Effector CD4-positive, alpha-beta T cell (primary cell): ENCODE measurements around the gene CTNNA2.

Experiments
- DNase-seq: peaks from one replicate; pipeline ENCODE4 v3.0.0-alpha.2; 2020

CTNNA2 gene

GRCh38 chr2:79714283-79714682, 201.4 kb downstream of the CTNNA2 start:
- DNase-seq, result no peak

DNA sequence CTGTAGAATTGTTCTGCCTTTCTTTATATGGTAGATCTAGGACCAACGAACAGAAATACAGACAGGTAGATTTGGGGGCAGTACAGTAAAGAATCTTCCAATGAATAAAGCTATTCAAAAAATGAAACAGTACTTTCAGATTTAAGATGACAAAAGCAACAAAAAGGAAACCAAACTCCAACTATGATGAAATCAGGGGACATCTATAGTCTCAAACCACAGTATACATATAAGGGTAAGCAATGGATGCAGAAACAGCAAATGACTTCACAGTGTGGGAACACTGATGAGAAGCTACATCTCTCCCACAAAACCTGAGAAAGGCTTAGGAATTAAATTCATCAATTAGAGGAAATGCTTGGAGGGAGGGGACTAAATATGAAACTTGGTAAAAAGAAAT, 202.5 kb downstream of the CTNNA2 start:
- no peak for DNase-seq

- DNase-seq, result no peak
These were observed 203.4 kb downstream of the CTNNA2 start for GRCh38 chr2:79716266-79716665.

GRCh38 chr2:79717364-79718007, 204.6 kb downstream of the CTNNA2 start:
- DNase-seq, result no peak

DNA sequence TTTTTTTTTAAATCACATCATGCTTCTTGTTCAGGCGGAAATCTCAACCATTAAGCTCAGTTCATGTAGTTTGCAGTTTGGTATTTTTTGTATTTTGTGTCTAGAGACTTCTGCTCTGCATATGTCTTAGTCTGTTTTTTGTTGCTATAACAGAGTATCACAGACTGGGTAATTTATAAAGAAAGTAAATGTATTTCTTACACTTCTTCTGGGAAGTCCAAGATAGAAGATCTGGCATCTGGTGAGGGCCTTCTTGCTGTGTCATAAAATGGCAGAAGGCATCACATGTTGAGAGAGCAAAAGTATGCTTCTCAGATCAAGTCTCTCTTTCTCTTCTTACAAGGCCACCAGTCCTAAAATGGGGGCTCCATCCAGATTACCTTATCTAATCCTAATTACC, 208.2 kb downstream of the CTNNA2 start:
- no peak for DNase-seq

DNA sequence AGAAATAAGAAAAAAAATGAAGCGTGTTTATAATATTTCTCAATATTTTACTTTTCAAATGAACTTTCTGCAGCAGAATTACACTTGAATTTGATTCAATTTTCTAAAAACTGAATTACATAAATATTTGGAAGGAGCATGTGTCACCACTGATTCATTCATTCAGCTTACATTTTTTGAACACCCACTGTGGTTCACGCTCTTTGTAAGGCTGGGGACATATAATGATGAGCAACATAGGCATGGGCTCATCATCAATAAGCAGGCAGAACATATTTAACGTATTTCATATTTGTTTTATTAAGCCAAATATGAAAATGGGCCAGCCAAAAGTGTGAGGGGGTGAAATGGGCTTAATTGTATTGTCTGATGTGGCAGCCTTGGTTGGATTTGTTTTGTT, 209.1 kb downstream of the CTNNA2 start:
- DNase-seq, result no peak

- DNase-seq, result no peak
These were observed 211.0 kb downstream of the CTNNA2 start for GRCh38 chr2:79723830-79724229.

DNA sequence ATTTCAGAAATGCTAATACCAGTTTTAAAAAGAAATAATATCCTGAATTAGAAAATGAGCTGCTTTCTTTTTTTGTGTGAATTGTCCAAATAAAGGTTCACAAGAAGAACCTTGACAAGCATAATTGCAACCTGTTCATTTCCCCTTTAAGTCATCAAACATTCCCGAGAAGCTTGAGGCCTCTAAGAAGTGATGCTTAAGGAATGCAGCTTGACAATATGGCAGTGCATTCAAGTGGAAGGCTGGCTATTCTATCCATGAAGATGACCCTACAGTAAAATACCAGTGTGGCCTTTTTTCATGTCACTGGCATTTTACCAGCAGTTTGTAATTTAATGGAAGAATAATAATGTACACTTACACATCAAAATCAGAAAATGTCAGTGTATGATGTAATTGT, 216.7 kb downstream of the CTNNA2 start:
- no peak for DNase-seq

DNA sequence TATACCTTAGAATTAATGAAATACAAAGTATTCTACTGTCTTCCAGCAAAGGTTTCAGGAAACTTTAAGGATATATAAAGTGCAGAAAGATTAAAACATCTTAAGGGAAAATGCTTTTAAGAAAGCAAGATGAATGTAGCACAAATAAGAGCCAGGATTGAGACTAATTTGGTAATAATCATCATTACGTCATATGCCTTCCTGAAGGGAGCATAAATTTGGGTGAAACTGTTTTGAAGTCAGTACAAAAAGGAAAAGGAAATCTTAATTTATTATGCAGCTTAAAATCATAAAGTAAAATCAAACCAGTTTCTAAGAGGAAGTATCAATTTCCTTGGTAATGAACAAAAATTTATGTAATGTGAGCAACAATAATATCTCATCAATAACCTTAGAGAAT, 221.7 kb downstream of the CTNNA2 start:
- DNase-seq, result no peak

GRCh38 chr2:79740879-79741443, 228.1 kb downstream of the CTNNA2 start:
- no peak for DNase-seq

- no peak for DNase-seq
These were observed 237.5 kb downstream of the CTNNA2 start for GRCh38 chr2:79750321-79750720.

GRCh38 chr2:79757526-79757925, 244.7 kb downstream of the CTNNA2 start:
- no peak for DNase-seq

- no peak for DNase-seq
These were observed 245.2 kb downstream of the CTNNA2 start for GRCh38 chr2:79758042-79758441.

- no peak for DNase-seq
These were observed 246.0 kb downstream of the CTNNA2 start for GRCh38 chr2:79758749-79759282.

GRCh38 chr2:79770926-79771325, 258.1 kb downstream of the CTNNA2 start:
- no peak for DNase-seq

GRCh38 chr2:79771493-79771892, 258.6 kb downstream of the CTNNA2 start:
- no peak for DNase-seq

DNA sequence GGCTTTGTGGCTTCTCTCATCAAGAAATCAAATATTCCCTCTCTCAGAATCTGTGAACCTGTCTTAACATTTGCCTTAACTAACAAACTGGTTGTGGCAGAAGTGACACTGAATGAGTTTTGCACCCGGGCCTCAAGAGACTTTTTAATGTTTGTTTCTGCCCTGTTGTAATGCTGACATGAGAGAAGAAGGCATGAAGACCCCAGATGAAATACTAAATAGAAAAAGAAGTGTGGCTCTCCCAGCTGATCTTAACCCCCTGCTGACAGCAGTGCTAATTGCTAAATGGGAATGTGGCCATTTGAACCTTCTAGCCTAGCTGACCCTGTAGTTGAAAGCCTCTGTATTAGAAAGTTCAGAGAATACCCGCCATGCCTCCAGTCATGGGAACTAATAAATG, 261.2 kb downstream of the CTNNA2 start:
- no peak for DNase-seq

DNA sequence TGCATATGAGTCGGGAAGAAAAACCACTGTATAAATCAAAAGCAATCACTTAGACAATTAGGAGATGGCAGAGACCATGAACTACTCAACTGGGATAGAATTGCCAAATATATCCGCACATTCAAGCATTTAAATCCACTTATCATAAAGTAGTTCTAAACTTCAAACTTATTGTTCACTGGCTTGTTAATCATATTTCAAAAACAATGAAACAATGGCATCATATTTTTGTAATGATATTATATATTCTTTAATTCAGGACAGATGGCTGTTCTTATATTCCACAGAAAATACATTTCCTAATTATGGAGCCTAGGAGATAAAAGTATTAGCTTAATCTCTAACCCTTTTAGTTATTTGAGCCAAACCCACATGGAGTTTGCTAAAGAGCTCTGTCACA, 263.6 kb downstream of the CTNNA2 start:
- no peak for DNase-seq

- DNase-seq, result no peak
These were observed 267.9 kb downstream of the CTNNA2 start for GRCh38 chr2:79780781-79781180.

DNA sequence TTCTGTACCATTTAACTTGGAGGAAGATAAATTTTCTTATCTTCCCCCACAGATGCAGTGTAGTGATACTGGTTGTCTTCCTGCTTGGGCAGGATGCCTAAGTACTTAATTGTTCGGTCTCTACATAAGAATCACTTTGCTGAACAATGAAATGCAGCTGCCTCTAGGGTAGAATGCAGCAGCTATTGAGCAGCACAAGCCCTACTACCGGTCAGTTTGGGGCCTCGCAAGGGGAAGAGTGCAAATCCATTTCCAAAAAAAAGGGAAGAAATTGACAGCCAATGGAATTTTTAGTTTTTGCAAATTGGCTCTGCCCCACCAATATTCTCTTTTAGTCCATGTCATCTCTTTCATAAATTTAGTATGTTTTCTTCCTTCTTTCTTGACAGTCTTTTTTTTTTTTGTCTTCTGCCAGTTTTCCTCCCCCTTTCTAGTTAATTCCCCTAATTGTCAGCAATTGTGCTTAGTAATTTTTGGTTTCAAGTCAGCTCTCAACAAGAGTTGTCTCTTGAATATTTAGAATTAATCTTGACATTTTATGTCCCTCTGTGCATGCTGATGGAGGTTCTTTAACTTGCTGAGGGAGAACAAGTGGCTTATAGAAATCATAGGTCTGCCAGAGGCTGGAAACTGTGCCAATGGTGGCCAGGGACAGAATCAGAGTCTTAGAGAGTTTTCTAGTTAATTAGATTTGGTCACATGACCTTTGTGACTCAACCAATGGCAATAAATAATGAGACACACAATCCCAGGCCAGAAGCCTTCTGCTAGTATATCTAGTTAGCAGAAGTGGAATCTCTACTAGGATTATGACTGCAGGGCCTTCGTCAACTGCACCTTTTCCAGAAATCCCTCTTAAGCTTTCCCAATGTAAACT, 270.0 kb downstream of the CTNNA2 start:
- no peak for DNase-seq

DNA sequence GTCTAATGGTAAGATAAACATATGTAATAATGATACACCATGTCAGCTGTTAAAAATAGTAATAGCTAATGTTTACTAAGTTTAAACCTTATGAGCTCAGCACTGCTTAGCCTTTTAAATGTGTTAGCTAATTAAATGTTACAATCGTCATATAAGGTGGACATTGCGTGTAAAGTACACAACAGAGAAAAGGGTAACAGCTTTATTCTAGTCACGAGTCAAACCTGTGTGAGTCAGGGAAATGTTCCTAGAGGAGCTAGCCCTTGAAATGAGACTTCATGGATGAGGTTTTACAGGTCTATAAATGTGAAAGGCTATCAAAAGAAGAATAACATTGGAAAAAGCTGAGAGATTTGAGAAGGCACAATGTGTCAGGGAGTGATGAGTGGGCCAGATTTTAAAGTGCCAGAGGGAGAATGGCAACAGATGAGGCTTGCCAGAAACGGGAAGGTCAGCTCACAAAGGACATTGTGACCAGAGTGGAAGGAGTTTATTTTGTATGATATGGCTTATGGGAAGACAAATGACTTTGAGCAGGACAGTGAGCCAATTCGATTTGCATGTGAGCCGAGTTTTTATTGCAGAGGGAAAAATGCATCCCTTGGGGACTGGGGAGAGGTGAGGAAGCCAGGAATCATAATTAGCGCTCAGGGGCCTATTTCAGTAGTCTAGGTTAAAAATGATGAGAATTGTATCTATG, 276.3 kb downstream of the CTNNA2 start:
- DNase-seq, result no peak

GRCh38 chr2:79789811-79790210, 277.0 kb downstream of the CTNNA2 start:
- DNase-seq, result no peak

- DNase-seq, result no peak
These were observed 279.2 kb downstream of the CTNNA2 start for GRCh38 chr2:79792090-79792489.
